Panc1 (cell line): ENCODE measurements around the gene SPATA22. TPM values are rescaled to one million over a fixed set of nuclear protein-coding genes. Genes with fewer than 3 reads are reported as not detected.

Experiments
- ATAC-seq: fragments of 200-7000 bp; cut with Tn5 transposase; 2 replicates; pipeline ENCODE4 v1.9.1; 2020; ENCODE audit warnings: mild to moderate bottlenecking, moderate library complexity
- BruUV-seq: library from RNA; stranded (reverse); fragments of 400-500 nt; replicated peaks from 2 replicates; lab custom pipeline; 2021; lab: Mats Ljungman, UMichigan
- CTCF ChIA-PET: fragments of 300-600 bp; sonication (Branson Sonifier 250); formaldehyde crosslinking; loops from one replicate; lab custom pipeline; 2022; ENCODE audit warnings: antibody characterized with exemption; lab: Charles Lee
- POLR2A ChIA-PET: fragments of 300-600 bp; sonication (Branson Sonifier 250); formaldehyde crosslinking; loops from one replicate; lab custom pipeline; 2022; ENCODE audit warnings: antibody characterized with exemption; lab: Charles Lee
- DNase-seq: peaks from one replicate; pipeline ENCODE4 v3.0.0-alpha.2; 2010; ENCODE audit warnings: low read depth, low spot score
- H3K27ac ChIP-seq: 2 replicates; pipeline ENCODE4 v1.5.1; 2011; ENCODE audit warnings: mild to moderate bottlenecking, low read length, inconsistent platforms
- H3K27me3 ChIP-seq: fragments of 200-500 bp; sonication (Bioruptor generic); 2 replicates; pipeline ENCODE4 v1.6.0; 2014; ENCODE audit warnings: low read length, inconsistent platforms; ENCODE audit not compliant: control insufficient read depth, insufficient read depth
- H3K36me3 ChIP-seq: fragments of 200-500 bp; sonication (Bioruptor generic); 2 replicates; pipeline ENCODE4 v1.5.1; 2014; ENCODE audit warnings: inconsistent platforms, mild to moderate bottlenecking, low read length, moderate library complexity; ENCODE audit not compliant: control insufficient read depth, insufficient read depth
- H3K4me1 ChIP-seq: 2 replicates; pipeline ENCODE4 v1.5.1; 2011; ENCODE audit warnings: inconsistent platforms, mild to moderate bottlenecking, low read length, moderate library complexity; ENCODE audit not compliant: control insufficient read depth, insufficient read depth
- H3K4me3 ChIP-seq, 2 experiments: 2 replicates each; pipeline ENCODE4 v1.5.1; 2011 to 2012; ENCODE audit warnings: low read depth in 2 of 2, low read length in 2 of 2, mild to moderate bottlenecking in 2 of 2, inconsistent platforms in 1 of 2, moderate library complexity in 1 of 2
- H3K9me3 ChIP-seq: fragments of 200-500 bp; sonication (Bioruptor generic); 2 replicates; pipeline ENCODE4 v1.5.1; 2014; ENCODE audit warnings: low read depth, mild to moderate bottlenecking, inconsistent platforms, low read length, moderate library complexity; ENCODE audit not compliant: control insufficient read depth, insufficient read depth
- POLR2AphosphoS5 ChIP-seq: IDR thresholded peaks from 2 replicates; pipeline ENCODE4 v1.6.1; 2012; ENCODE audit warnings: mild to moderate bottlenecking, low read depth, low read length, moderate library complexity
- SIN3A ChIP-seq: IDR thresholded peaks from 2 replicates; pipeline ENCODE4 v1.6.1; 2012; ENCODE audit warnings: low read depth, mild to moderate bottlenecking, low read length, moderate library complexity, borderline replicate concordance; ENCODE audit not compliant: insufficient read depth
- TCF7L2 ChIP-seq: IDR thresholded peaks from 2 replicates; pipeline ENCODE4 v1.6.1; 2011; ENCODE audit warnings: mild to moderate bottlenecking, low read depth, low read length, inconsistent platforms
- in situ Hi-C: cut with HindIII; loops from 2 replicates; pipeline ENCODE4 v1.10.0; 2016; ENCODE audit warnings: low sequenced_read_pairs, low pct_unique_long_range_greater_than_20kb
- intact Hi-C: fragments of 100-400 bp; cut with micrococcal nuclease; formaldehyde crosslinking; loops from one replicate; pipeline ENCODE4 v1.10.0; 2022; ENCODE audit not compliant: unreplicated experiment
- total RNA-seq: library from RNA; stranded (reverse); gene quantifications from one replicate; pipeline ENCODE4 v1.2.1, GENCODE V29; 2021; ENCODE audit not compliant: unreplicated experiment
- TF ChIP-seq, protein P1 (sequence below): fragments of 450-650 bp; IDR thresholded peaks from 2 replicates; pipeline ENCODE4 v1.5.1; 2017; ENCODE audit warnings: mild to moderate bottlenecking
- TF ChIP-seq, protein P2 (sequence below), 2 experiments: IDR thresholded peaks; 2 replicates each; pipeline ENCODE4 v1.6.1; 2011 to 2012; ENCODE audit warnings: low read depth in 2 of 2, control low read depth in 1 of 2, low read length in 1 of 2, mild to moderate bottlenecking in 1 of 2, moderate library complexity in 1 of 2; ENCODE audit not compliant: insufficient read depth in 1 of 2

SPATA22 gene
- total RNA-seq, 1 experiment from 2014 or later = not detected

DNA sequence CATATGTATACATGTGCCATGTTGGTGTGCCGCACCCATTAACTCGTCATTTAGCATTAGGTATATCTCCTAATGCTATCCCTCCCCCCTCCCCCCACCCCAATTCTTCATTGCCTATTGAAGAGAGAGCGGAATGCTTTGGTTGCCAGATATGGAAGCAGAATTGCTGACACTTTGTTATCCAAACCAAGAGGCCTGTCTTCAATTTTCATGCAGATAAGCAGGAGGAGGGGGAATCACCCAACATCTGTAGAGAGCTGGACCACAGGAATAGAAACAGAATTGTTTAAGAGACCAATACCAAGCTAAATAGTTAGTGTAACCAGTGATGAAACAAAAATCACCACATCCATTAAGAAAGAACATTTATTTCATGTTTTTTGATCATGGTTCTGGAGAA is 11.2 kb upstream of the SPATA22 start:
- no peak for ATAC-seq
- intact Hi-C loops = no loop called here
- TF ChIP-seq TCF7L2 = no peak
- TF ChIP-seq, protein P1, sequence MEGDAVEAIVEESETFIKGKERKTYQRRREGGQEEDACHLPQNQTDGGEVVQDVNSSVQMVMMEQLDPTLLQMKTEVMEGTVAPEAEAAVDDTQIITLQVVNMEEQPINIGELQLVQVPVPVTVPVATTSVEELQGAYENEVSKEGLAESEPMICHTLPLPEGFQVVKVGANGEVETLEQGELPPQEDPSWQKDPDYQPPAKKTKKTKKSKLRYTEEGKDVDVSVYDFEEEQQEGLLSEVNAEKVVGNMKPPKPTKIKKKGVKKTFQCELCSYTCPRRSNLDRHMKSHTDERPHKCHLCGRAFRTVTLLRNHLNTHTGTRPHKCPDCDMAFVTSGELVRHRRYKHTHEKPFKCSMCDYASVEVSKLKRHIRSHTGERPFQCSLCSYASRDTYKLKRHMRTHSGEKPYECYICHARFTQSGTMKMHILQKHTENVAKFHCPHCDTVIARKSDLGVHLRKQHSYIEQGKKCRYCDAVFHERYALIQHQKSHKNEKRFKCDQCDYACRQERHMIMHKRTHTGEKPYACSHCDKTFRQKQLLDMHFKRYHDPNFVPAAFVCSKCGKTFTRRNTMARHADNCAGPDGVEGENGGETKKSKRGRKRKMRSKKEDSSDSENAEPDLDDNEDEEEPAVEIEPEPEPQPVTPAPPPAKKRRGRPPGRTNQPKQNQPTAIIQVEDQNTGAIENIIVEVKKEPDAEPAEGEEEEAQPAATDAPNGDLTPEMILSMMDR = no peak
- TF ChIP-seq POLR2AphosphoS5 = no peak
- no peak for TF ChIP-seq SIN3A
- no peaks in the 10 kb centered on the region for H3K9me3 ChIP-seq
- H3K36me3 ChIP-seq = no peaks in the 10 kb centered on the region
- POLR2A ChIA-PET = no interaction called here
- peaks cover 2% of the 10 kb centered on the region for H3K27me3 ChIP-seq
- DNase-seq = no peak
- no peak overlapping the region for H3K4me3 ChIP-seq
- BruUV-seq = no TSS peak
- in situ Hi-C loops = no loop called here
- CTCF ChIA-PET = no interaction called here
- H3K4me1 ChIP-seq = no peaks in the 10 kb centered on the region
- no peak overlapping the region for H3K27ac ChIP-seq

DNA sequence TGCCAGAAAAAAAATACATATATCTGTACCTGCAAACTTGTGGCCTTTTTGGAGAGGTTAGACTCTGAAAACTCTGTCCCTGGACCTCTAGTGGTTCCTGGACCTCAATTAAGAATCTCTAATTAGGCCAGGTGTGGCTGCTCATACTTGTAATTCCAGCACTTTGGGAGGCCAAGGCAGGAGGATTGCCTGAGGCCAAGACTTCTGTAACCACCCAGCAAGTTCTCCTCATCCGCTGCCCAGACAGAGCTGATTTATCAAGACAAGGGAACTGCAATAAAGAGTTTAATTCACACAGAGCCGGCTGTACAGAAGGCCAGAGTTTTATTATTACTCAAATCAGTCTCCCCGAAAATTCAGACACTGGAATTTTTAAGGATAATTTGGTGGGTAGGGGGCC is 8.4 kb upstream of the SPATA22 start:
- DNase-seq = no peak
- in situ Hi-C loops (no loop called here), intact Hi-C loops (no loop called here)
- no peak overlapping the region for H3K27ac ChIP-seq
- H3K4me1 ChIP-seq = no peaks in the 10 kb centered on the region
- no peaks in the 10 kb centered on the region for H3K9me3 ChIP-seq
- POLR2A ChIA-PET = no interaction called here
- no peak for ATAC-seq
- CTCF ChIA-PET = no interaction called here
- no peaks in the 10 kb centered on the region for H3K36me3 ChIP-seq
- no peak for TF ChIP-seq TCF7L2
- TF ChIP-seq, protein P2, sequence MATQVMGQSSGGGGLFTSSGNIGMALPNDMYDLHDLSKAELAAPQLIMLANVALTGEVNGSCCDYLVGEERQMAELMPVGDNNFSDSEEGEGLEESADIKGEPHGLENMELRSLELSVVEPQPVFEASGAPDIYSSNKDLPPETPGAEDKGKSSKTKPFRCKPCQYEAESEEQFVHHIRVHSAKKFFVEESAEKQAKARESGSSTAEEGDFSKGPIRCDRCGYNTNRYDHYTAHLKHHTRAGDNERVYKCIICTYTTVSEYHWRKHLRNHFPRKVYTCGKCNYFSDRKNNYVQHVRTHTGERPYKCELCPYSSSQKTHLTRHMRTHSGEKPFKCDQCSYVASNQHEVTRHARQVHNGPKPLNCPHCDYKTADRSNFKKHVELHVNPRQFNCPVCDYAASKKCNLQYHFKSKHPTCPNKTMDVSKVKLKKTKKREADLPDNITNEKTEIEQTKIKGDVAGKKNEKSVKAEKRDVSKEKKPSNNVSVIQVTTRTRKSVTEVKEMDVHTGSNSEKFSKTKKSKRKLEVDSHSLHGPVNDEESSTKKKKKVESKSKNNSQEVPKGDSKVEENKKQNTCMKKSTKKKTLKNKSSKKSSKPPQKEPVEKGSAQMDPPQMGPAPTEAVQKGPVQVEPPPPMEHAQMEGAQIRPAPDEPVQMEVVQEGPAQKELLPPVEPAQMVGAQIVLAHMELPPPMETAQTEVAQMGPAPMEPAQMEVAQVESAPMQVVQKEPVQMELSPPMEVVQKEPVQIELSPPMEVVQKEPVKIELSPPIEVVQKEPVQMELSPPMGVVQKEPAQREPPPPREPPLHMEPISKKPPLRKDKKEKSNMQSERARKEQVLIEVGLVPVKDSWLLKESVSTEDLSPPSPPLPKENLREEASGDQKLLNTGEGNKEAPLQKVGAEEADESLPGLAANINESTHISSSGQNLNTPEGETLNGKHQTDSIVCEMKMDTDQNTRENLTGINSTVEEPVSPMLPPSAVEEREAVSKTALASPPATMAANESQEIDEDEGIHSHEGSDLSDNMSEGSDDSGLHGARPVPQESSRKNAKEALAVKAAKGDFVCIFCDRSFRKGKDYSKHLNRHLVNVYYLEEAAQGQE (IDR thresholded peaks at IDR 0.05; ENCODE audit: insufficient read depth in 1 of 2, low read depth in 2 of 2, low read length in 1 of 2) = no peak
- TF ChIP-seq POLR2AphosphoS5 = no peak
- TF ChIP-seq SIN3A = no peak
- TF ChIP-seq, protein P1 = no peak
- BruUV-seq = no TSS peak
- H3K27me3 ChIP-seq = no peaks in the 10 kb centered on the region; the same call in 1 of the 2 replicates
- H3K4me3 ChIP-seq = no peak overlapping the region
